Retinal pigment epithelial cell (primary cell): ENCODE data around the gene SUGP1.
"Not testable (repeated sequence)": the region's sequence is repeated elsewhere in the genome, so short reads cannot be mapped to it uniquely, and the experiment has no call there.

Experiments
- DNase-seq: peaks from one replicate; pipeline ENCODE4 v3.0.0-alpha.2; 2010; ENCODE audit warnings: low read depth
- H3K4me3 ChIP-seq: 2 replicates; pipeline ENCODE4 v1.5.1; 2011; ENCODE audit warnings: mild to moderate bottlenecking, low read length, control low read depth, moderate library complexity
- TF ChIP-seq, protein P1 (sequence below): conservative IDR thresholded peaks from 2 replicates; pipeline ENCODE4 v1.5.1; 2011; ENCODE audit warnings: low read depth, low read length, control low read depth, inconsistent platforms

The SUGP1 gene

GRCh38 chr19:19356500-19356899 lies 36.2 kb upstream of the SUGP1 start:
- no peak for DNase-seq
- TF ChIP-seq, protein P1, sequence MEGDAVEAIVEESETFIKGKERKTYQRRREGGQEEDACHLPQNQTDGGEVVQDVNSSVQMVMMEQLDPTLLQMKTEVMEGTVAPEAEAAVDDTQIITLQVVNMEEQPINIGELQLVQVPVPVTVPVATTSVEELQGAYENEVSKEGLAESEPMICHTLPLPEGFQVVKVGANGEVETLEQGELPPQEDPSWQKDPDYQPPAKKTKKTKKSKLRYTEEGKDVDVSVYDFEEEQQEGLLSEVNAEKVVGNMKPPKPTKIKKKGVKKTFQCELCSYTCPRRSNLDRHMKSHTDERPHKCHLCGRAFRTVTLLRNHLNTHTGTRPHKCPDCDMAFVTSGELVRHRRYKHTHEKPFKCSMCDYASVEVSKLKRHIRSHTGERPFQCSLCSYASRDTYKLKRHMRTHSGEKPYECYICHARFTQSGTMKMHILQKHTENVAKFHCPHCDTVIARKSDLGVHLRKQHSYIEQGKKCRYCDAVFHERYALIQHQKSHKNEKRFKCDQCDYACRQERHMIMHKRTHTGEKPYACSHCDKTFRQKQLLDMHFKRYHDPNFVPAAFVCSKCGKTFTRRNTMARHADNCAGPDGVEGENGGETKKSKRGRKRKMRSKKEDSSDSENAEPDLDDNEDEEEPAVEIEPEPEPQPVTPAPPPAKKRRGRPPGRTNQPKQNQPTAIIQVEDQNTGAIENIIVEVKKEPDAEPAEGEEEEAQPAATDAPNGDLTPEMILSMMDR = no peak
- H3K4me3 ChIP-seq = no peak overlapping the region

GRCh38 chr19:19355606-19356139 lies 35.4 kb upstream of the SUGP1 start:
- DNase-seq = no peak
- no peak overlapping the region for H3K4me3 ChIP-seq
- TF ChIP-seq, protein P1 = no peak

DNA sequence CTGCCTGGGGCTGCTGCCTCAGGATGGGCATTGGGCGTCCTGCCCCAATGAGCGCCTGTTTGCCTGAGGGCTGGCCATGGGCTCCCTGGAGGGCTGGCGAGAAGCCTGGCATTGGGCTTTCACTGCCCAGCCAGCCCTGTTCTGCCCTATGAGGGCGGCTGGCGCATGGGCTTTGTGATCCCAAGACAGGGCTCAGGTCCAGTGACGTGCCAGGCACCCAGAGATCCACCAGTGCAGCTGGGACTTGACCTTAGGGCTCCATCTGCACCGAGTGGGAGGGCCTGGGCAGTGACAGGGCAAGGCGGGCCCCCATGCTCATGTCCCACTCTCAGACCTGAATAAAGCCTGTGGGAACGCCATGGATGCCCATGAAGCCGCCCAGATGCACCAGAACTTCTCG lies 34.6 kb upstream of the SUGP1 start:
- H3K4me3 ChIP-seq = no peak overlapping the region
- TF ChIP-seq, protein P1 = no peak
- no peak for DNase-seq

DNA sequence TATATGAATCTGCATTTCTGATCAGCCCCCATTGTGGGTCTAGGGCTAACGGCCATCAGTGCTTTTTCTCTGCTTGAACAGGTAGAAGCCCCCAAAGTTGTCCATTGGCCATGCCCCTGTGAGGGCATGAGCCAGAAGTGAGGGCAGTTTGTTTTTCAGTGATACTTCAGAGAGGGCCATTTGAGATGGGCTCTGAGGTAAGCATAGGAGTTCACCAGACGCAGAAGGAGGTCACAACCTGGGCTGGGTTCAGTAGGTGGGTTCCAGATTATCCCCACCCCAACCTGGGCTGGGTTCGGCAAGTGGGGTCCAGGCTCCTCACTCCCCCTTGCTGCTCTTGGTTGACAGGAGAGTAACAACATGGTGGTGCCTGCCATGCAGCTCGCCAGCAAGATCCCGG lies 33.7 kb upstream of the SUGP1 start:
- TF ChIP-seq, protein P1 = no peak
- DNase-seq = no peak
- no peak overlapping the region for H3K4me3 ChIP-seq

DNA sequence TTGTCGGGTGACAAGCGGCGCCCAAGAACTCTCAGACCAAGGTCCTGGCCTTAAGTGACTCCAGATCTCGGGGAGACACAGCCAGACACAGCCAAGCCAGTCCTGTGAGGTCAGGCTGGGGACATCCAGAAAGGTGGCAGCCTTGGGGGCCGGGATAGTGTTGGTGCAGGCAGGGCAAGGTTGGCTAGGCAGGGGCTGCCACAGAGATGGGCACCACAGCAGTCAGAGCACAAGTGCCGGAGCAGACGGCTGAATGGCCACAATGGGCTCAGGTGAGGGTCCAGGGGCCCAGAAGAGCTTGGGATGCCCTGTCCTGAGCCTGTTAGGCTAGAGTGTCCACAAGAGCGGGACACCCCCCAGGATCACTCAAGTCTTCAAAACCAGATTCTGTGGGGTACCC lies 32.5 kb upstream of the SUGP1 start:
- H3K4me3 ChIP-seq = no peak overlapping the region
- TF ChIP-seq, protein P1 = no peak
- DNase-seq = no peak

DNA sequence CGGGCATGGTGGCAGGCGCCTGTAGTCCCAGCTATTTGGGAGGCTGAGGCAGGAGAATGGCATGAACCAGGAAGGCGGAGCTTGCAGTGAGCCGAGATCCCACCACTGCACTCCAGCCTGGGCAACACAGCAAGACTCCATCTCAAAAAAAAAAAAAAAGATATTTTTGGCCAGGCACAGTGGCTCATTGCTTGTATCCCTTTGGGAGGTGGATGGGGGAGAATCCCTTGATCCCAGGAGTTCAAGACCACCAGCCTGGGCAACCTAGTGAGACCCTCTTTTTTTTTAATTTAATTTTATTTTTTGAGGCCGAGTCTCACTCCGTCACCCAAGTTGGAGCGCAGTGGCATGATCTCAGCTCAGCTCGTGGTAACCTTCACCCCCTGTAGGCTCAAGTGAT lies 30.4 kb upstream of the SUGP1 start:
- not testable (repeated sequence) for DNase-seq, H3K4me3 ChIP-seq

DNA sequence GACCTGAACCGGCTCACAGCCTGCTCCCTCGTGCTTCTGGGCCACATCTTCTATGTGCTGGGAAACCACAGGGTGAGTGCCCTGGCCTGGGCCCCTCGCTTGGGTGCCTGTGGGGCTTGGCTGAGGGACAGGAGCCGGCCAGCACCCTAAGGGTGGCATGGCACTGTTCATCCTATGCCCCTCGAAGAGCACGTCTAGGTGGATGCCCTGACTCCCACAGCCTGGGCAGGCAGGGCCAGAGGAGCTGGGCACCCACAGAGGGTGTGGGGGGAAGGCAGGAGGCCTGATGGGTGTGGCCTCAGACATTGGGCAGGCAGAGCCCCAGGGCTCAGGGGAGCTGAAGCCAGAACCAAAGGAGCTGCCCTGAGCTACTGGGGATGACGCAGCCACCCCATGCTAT lies 29.1 kb upstream of the SUGP1 start:
- no peak overlapping the region for H3K4me3 ChIP-seq
- no peak for DNase-seq
- TF ChIP-seq, protein P1 = no peak

- no peak for DNase-seq
- H3K4me3 ChIP-seq = no peak overlapping the region
- TF ChIP-seq, protein P1 = no peak
These were observed 28.0 kb upstream of the SUGP1 start for GRCh38 chr19:19348266-19348665.
